Omental fat pad (tissue), 4 donors: ENCODE data around the gene NCS1. TPM values are rescaled to one million over a fixed set of nuclear protein-coding genes. Genes with fewer than 3 reads are reported as not detected.

ENCODE experiments used
- ATAC-seq: fragments of 150-250 bp; one replicate; pipeline ENCODE4 v1.9.1; 2016; ENCODE audit warnings: mild to moderate bottlenecking, moderate library complexity; ENCODE audit not compliant: low FRiP score
- DNase-seq: peaks from one replicate; pipeline ENCODE4 v3.0.0-alpha.2; 2019; ENCODE audit warnings: low spot score
- CTCF ChIP-seq, 3 donors: fragments of 450-650 bp; IDR thresholded peaks; one replicate each; pipeline ENCODE4 v1.5.1; 2016 to 2017; ENCODE audit warnings: antibody characterized with exemption in 3 of 3, mild to moderate bottlenecking in 3 of 3, moderate library complexity in 2 of 3
- total RNA-seq, 4 donors: library from RNA; depleted of rRNA; stranded (reverse); fragments of >200 nt; gene quantifications; one replicate each; pipeline ENCODE4 v1.1.0, GENCODE V29; 2016

Gene NCS1
- total RNA-seq, 4 donors from 2014 or later, result 2.5 to 14.7 (median 4.0) TPM

- ATAC-seq (no peak), DNase-seq (no peak)
- no peak for TF ChIP-seq CTCF (IDR thresholded peaks at IDR 0.05)
Observed at GRCh38 chr9:130259044-130259443, 86.8 kb downstream of the NCS1 start.

- no peak for TF ChIP-seq CTCF (IDR thresholded peaks at IDR 0.05)
- no peak for DNase-seq
- ATAC-seq, result no peak
Observed at GRCh38 chr9:130260816-130261765, 88.9 kb downstream of the NCS1 start.

- ATAC-seq (no peak), DNase-seq (no peak)
- no peak for TF ChIP-seq CTCF (IDR thresholded peaks at IDR 0.05)
Observed at GRCh38 chr9:130262061-130262745, 90.0 kb downstream of the NCS1 start.

GRCh38 chr9:130262771-130263170 is 90.6 kb downstream of the NCS1 start:
- no peak for TF ChIP-seq CTCF (IDR thresholded peaks at IDR 0.05)
- ATAC-seq (no peak), DNase-seq (no peak)

- TF ChIP-seq CTCF (IDR thresholded peaks at IDR 0.05), result no peak
- peak; percentile 23 for ATAC-seq
- no peak for DNase-seq
Observed at GRCh38 chr9:130263601-130264413, 91.6 kb downstream of the NCS1 start.

- DNase-seq (no peak), ATAC-seq (no peak)
- no peak for TF ChIP-seq CTCF (IDR thresholded peaks at IDR 0.05)
Observed at GRCh38 chr9:130264414-130265350, 92.5 kb downstream of the NCS1 start.
